Astrocyte of the spinal cord (primary cell): ENCODE results near the gene COMMD1.
"Not testable (repeated sequence)": the region's sequence is repeated elsewhere in the genome, so short reads cannot be mapped to it uniquely, and the experiment has no call there.

Source experiments
- DNase-seq: peaks from one replicate; pipeline ENCODE4 v3.0.0; 2011; ENCODE audit warnings: low read depth, low spot score
- H3K4me3 ChIP-seq: 2 replicates; pipeline ENCODE4 v1.5.1; 2011; ENCODE audit warnings: low read depth, mild to moderate bottlenecking, low read length, moderate library complexity
- CTCF ChIP-seq: IDR thresholded peaks from 2 replicates; pipeline ENCODE4 v1.5.1; 2012; ENCODE audit warnings: low read depth, mild to moderate bottlenecking, low read length, inconsistent platforms
- in situ Hi-C: cut with HindIII; loops from 2 replicates; pipeline ENCODE4 v1.10.0; 2017; ENCODE audit warnings: low sequenced_read_pairs

COMMD1 gene

GRCh38 chr2:62119311-62119974 is 214.0 kb downstream of the COMMD1 start:
- in situ Hi-C loops = no loop called here
- TF ChIP-seq CTCF = no peak
- no peak for DNase-seq
- no peak overlapping the region for H3K4me3 ChIP-seq

GRCh38 chr2:62126239-62126638 is 220.8 kb downstream of the COMMD1 start:
- H3K4me3 ChIP-seq, in situ Hi-C loops, DNase-seq: not testable (repeated sequence)

GRCh38 chr2:62133320-62133823 is 227.9 kb downstream of the COMMD1 start:
- in situ Hi-C loops = no loop called here

GRCh38 chr2:62136956-62137830 is 231.7 kb downstream of the COMMD1 start:
- in situ Hi-C loops = no loop called here
- no peak for TF ChIP-seq CTCF
- DNase-seq = no peak
- no peak overlapping the region for H3K4me3 ChIP-seq

More at GRCh38 chr2:62133320-62133823, 227.9 kb downstream of the COMMD1 start:
- no peak for TF ChIP-seq CTCF
- no peak overlapping the region for H3K4me3 ChIP-seq
- no peak for DNase-seq

- H3K4me3 ChIP-seq = no peak overlapping the region
- in situ Hi-C loops = no loop called here
- no peak for TF ChIP-seq CTCF
- DNase-seq = no peak
These were observed 235.1 kb downstream of the COMMD1 start for GRCh38 chr2:62140426-62141141.

- no peak overlapping the region for H3K4me3 ChIP-seq
- in situ Hi-C loops = no loop called here
- no peak for DNase-seq
- no peak for TF ChIP-seq CTCF
These were observed 235.8 kb downstream of the COMMD1 start for GRCh38 chr2:62141142-62141740.
